IPS DF 6.9 (cell line): ENCODE data around the gene SPTLC2.

Experiments
- DNase-seq: peaks from one replicate; pipeline ENCODE4 v3.0.0-alpha.2; 2013; ENCODE audit warnings: low read depth, low spot score
- H3K27ac ChIP-seq: one replicate; pipeline ENCODE4 v1.5.1; 2013; ENCODE audit warnings: low read length, control low read depth
- H3K27me3 ChIP-seq: 2 replicates; pipeline ENCODE4 v1.6.1; 2013; ENCODE audit warnings: mild to moderate bottlenecking, low read length; ENCODE audit not compliant: control insufficient read depth, insufficient read depth
- H3K36me3 ChIP-seq: 2 replicates; pipeline ENCODE4 v1.6.1; 2013; ENCODE audit warnings: low read length; ENCODE audit not compliant: control insufficient read depth, insufficient read depth
- H3K4me1 ChIP-seq: 2 replicates; pipeline ENCODE4 v1.6.1; 2013; ENCODE audit warnings: low read length; ENCODE audit not compliant: control insufficient read depth, insufficient read depth
- H3K4me3 ChIP-seq: 2 replicates; pipeline ENCODE4 v1.5.1; 2013; ENCODE audit warnings: mild to moderate bottlenecking, low read length
- H3K9me3 ChIP-seq: 2 replicates; pipeline ENCODE4 v1.6.1; 2013; ENCODE audit warnings: low read length, inconsistent platforms; ENCODE audit not compliant: control insufficient read depth, insufficient read depth
- WGBS: extraction: QIAGEN DNeasy Blood & Tissue Kit; methylation state at CpG from one replicate; pipeline ENCODE4 v1.1.7; 2013; ENCODE audit warnings: mixed read lengths, missing lambda C conversion rate; ENCODE audit not compliant: insufficient read length, insufficient coverage; 5-methylcytosine and 5-hydroxymethylcytosine counted together

The SPTLC2 gene

GRCh38 chr14:77509366-77509765, 107.1 kb downstream of the SPTLC2 start:
- Histone ChIP-seq H3K27me3 (no peaks in the 10 kb centered on the region), H3K4me3 (no peak overlapping the region), H3K4me1 (no peaks in the 10 kb centered on the region), H3K9me3 (no peaks in the 10 kb centered on the region), H3K27ac (no peak overlapping the region), H3K36me3 (peaks cover 8% of the 10 kb centered on the region; the same call in 1 of the 2 replicates)
- WGBS = no CpG with 5 or more reads among the region's 4 CpGs
- DNase-seq = no peak

DNA sequence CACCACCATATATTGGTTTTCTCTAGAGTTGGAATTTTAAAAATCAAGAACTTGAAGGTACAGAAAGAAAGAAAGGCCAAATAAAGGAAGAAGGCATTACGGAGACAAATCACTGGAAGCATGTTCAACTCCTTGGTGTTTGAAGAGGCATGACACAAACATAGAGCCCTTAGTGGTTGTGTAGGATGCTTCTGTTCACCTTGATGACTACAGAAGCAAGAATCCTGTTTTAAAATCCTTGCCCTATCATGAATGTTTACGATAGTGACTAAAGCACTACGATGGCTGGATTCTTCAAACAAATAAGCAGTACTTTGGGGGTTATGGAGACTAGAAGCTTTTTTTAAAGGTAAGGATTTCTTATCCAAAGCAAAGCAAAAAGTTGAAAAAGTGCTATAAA, 107.6 kb downstream of the SPTLC2 start:
- no CpG with 5 or more reads among the region's 3 CpGs for WGBS
- H3K36me3 ChIP-seq = peaks cover 8% of the 10 kb centered on the region; the same call in 1 of the 2 replicates
- no peak overlapping the region for H3K4me3 ChIP-seq
- no peak overlapping the region for H3K27ac ChIP-seq
- no peaks in the 10 kb centered on the region for H3K27me3 ChIP-seq
- no peaks in the 10 kb centered on the region for H3K4me1 ChIP-seq
- H3K9me3 ChIP-seq = no peaks in the 10 kb centered on the region
- DNase-seq = no peak

- no CpG with 5 or more reads among the region's 4 CpGs for WGBS
- no peak for DNase-seq
Observed at GRCh38 chr14:77508249-77508648, 108.2 kb downstream of the SPTLC2 start.

GRCh38 chr14:77507762-77508161, 108.7 kb downstream of the SPTLC2 start:
- Histone ChIP-seq H3K9me3 (no peaks in the 10 kb centered on the region), H3K27ac (no peak overlapping the region), H3K4me1 (no peaks in the 10 kb centered on the region), H3K4me3 (no peak overlapping the region), H3K36me3 (peaks cover 8% of the 10 kb centered on the region; the same call in 1 of the 2 replicates), H3K27me3 (no peaks in the 10 kb centered on the region)
- WGBS = no CpG with 5 or more reads among the region's 3 CpGs
- no peak for DNase-seq

More at GRCh38 chr14:77508249-77508648, 108.2 kb downstream of the SPTLC2 start:
- Histone ChIP-seq H3K4me1 (no peaks in the 10 kb centered on the region), H3K36me3 (peaks cover 8% of the 10 kb centered on the region; the same call in 1 of the 2 replicates), H3K27me3 (no peaks in the 10 kb centered on the region), H3K9me3 (no peaks in the 10 kb centered on the region), H3K4me3 (no peak overlapping the region), H3K27ac (no peak overlapping the region)

GRCh38 chr14:77505031-77505430, 111.4 kb downstream of the SPTLC2 start:
- no CpG with 5 or more reads among the region's 4 CpGs for WGBS
- Histone ChIP-seq H3K27ac (no peak overlapping the region), H3K36me3 (no peaks in the 10 kb centered on the region), H3K4me3 (no peak overlapping the region), H3K27me3 (peaks cover 4% of the 10 kb centered on the region; the same call in 1 of the 2 replicates), H3K9me3 (no peaks in the 10 kb centered on the region), H3K4me1 (no peaks in the 10 kb centered on the region)
- DNase-seq = no peak

- peaks cover 21% of the 10 kb centered on the region; the same call in 1 of the 2 replicates for H3K27me3 ChIP-seq
- H3K4me3 ChIP-seq = no peak overlapping the region
- no peaks in the 10 kb centered on the region; the same call in 1 of the 2 replicates for H3K36me3 ChIP-seq
- no peak for DNase-seq
- no peaks in the 10 kb centered on the region for H3K9me3 ChIP-seq
- no CpG with 5 or more reads among the region's 5 CpGs for WGBS
- no peak overlapping the region for H3K27ac ChIP-seq
- H3K4me1 ChIP-seq = peaks cover 2% of the 10 kb centered on the region; the same call in 1 of the 2 replicates
Observed at GRCh38 chr14:77503138-77503537, 113.3 kb downstream of the SPTLC2 start.

DNA sequence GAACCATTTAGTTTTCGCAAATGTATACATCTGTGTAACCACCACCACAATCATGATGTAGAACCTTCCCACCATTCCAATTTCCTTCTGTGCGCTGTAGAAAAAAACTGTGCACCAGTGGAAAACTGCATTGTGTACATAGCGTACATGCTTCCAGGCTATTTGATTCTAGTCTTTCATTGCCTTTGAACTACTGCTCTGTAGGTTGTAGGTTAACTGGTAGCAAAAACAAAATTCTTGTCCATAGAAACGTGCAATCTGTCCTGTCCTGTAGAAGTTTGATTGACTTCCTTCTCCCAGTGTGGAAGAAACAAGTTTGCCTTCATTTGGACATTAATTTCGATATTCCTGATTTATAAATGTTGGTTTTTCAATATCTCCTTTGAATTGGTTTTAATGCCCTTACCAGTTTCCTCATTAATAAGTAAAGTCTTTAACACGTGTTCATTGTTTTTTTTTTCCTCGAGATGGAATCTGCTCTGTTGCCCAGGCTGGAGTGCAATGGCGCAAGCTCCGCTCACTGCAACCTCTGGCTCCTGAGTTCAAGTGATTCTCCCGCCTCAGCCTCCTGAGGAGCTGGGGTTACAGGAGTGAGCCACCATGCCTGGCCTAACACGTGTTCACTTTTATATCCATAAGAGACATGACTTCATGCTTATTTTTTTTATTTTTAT, 114.2 kb downstream of the SPTLC2 start:
- H3K9me3 ChIP-seq = no peaks in the 10 kb centered on the region
- DNase-seq = no peak
- H3K27ac ChIP-seq = no peak overlapping the region
- peaks cover 29% of the 10 kb centered on the region for H3K27me3 ChIP-seq
- no peak overlapping the region for H3K4me3 ChIP-seq
- peaks cover 2% of the 10 kb centered on the region; the same call in 1 of the 2 replicates for H3K4me1 ChIP-seq
- WGBS = no CpG with 5 or more reads among the region's 11 CpGs
- H3K36me3 ChIP-seq = no peaks in the 10 kb centered on the region; the same call in 1 of the 2 replicates

DNA sequence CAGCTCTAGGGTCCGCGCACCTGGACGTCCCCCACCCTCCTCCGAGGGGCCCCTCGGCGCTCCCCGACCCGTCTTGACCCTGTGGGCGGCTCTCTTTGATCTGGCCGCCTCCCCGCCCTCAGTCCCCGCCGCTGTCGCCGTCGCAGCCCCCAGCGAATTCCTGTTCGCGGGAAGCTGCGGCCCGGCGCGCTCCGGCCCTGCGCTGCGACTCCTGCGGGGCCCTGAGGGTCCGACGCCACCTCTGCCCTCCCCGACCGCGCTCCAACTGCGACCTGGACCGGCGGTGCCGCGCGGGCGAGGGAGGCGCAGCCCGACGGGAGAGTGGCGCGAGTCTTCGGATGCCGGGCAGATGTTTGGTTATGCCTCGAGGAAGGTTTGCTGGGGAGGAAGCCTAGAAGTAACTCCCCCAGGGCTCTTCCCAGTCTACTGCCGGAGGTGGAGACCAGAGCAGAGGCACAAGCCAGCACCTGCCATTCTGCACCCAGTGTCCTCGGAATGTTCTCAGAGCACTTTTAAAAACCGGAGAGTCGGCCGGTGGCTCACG, 117.4 kb downstream of the SPTLC2 start:
- Histone ChIP-seq H3K4me1 (peaks cover 2% of the 10 kb centered on the region; the same call in 1 of the 2 replicates), H3K27ac (no peak overlapping the region), H3K27me3 (peaks cover 32% of the 10 kb centered on the region), H3K9me3 (no peaks in the 10 kb centered on the region), H3K36me3 (no peaks in the 10 kb centered on the region; the same call in 1 of the 2 replicates), H3K4me3 (peak overlapping the region; percentile 62)
- no peak for DNase-seq
- WGBS = no CpG with 5 or more reads among the region's 53 CpGs

- DNase-seq = peak; percentile 18
- WGBS = no CpG with 5 or more reads among the region's 104 CpGs
- peaks cover 32% of the 10 kb centered on the region for H3K27me3 ChIP-seq
- no peak within 1 kb of the TSS for H3K27ac ChIP-seq
- H3K4me3 ChIP-seq = peak within 1 kb of the TSS; percentile 62
- no peaks in the 10 kb centered on the region for H3K9me3 ChIP-seq
- H3K36me3 ChIP-seq = no peaks in the 10 kb centered on the region; the same call in 1 of the 2 replicates
- peaks cover 2% of the 10 kb centered on the region; the same call in 1 of the 2 replicates for H3K4me1 ChIP-seq
Observed at GRCh38 chr14:77498120-77498979, 118.1 kb downstream of the SPTLC2 start, which contains the start of gene ISM2. ISM2 (minus strand) TSS chr14:77498816; CDS start chr14:77498793, 23 bp downstream.

GRCh38 chr14:77495334-77495733, 121.1 kb downstream of the SPTLC2 start:
- Histone ChIP-seq H3K36me3 (no peaks in the 10 kb centered on the region; the same call in 1 of the 2 replicates), H3K4me1 (peaks cover 2% of the 10 kb centered on the region; the same call in 1 of the 2 replicates), H3K27ac (no peak overlapping the region), H3K9me3 (no peaks in the 10 kb centered on the region), H3K4me3 (no peak overlapping the region), H3K27me3 (peaks cover 32% of the 10 kb centered on the region)
- DNase-seq = no peak
- no CpG with 5 or more reads among the region's 7 CpGs for WGBS
